K562 (cell line): ENCODE data around the gene HMCES. TPM values are rescaled to one million over a fixed set of nuclear protein-coding genes. Genes with fewer than 3 reads are reported as not detected.

ENCODE experiments used
- ARID2 ChIP-seq: fragments of 450-650 bp; IDR thresholded peaks from 2 replicates; pipeline ENCODE4 v1.6.1; 2017; ENCODE audit warnings: antibody characterized with exemption, mild to moderate bottlenecking
- CXXC5 ChIP-seq: fragments of 250-450 bp; sonication (Bioruptor Pico); IDR thresholded peaks from 2 replicates; pipeline ENCODE4 v1.8.0; 2022; ENCODE audit warnings: inconsistent platforms, mild to moderate bottlenecking, moderate library complexity
- FOSL1 ChIP-seq: fragments of 200-800 bp; sonication (Bioruptor generic); conservative IDR thresholded peaks from 2 replicates; pipeline ENCODE4 v1.6.1; 2016; ENCODE audit warnings: missing genetic modification characterization, missing compliant biosample characterization
- MAFF ChIP-seq: IDR thresholded peaks from 2 replicates; pipeline ENCODE4 v1.6.1; 2012; ENCODE audit warnings: low read length, improper control_type of control experiment
- MAFG ChIP-seq: fragments of 450-650 bp; conservative IDR thresholded peaks from 2 replicates; pipeline ENCODE4 v1.6.1; 2016; ENCODE audit warnings: missing genetic modification characterization, missing compliant biosample characterization
- NR2C2 ChIP-seq, 2 experiments: fragments of 200-800 bp in 1 of 2; sonication (Bioruptor generic) in 1 of 2; sonication (generic) in 1 of 2; formaldehyde crosslinking in 1 of 2; IDR thresholded peaks; 2 replicates each; pipeline versions ENCODE4 v1.6.1 to v1.8.0; 2016 to 2022; ENCODE audit warnings: mild to moderate bottlenecking in 1 of 2, missing compliant biosample characterization in 1 of 2, missing genetic modification characterization in 1 of 2, missing genetic modification reagents in 1 of 2
- PHB2 ChIP-seq: fragments of 450-650 bp; IDR thresholded peaks from 2 replicates; pipeline ENCODE4 v1.6.1; 2017; ENCODE audit warnings: low read depth
- POLR2A ChIP-seq: fragments of 450-650 bp; conservative IDR thresholded peaks from 2 replicates; pipeline ENCODE4 v1.6.1; 2016
- RBM34 ChIP-seq: fragments of 200-400 bp; formaldehyde crosslinking; IDR thresholded peaks from 2 replicates; pipeline ENCODE4 v1.6.1; 2018; ENCODE audit warnings: low read length, borderline replicate concordance; ENCODE audit not compliant: insufficient read depth
- RCOR1 ChIP-seq, 2 experiments: IDR thresholded peaks; 2 replicates each; pipeline ENCODE4 v1.6.1; 2012; ENCODE audit warnings: low read depth in 2 of 2, low read length in 2 of 2, borderline replicate concordance in 1 of 2, improper control_type of control experiment in 1 of 2
- XRCC5 ChIP-seq: fragments of 200-400 bp; formaldehyde crosslinking; IDR thresholded peaks from 2 replicates; pipeline ENCODE4 v1.6.1; 2017; ENCODE audit warnings: low read depth, mild to moderate bottlenecking, low read length
- ZBTB1 ChIP-seq: sonication (generic); formaldehyde crosslinking; IDR thresholded peaks from 2 replicates; pipeline ENCODE4 v1.8.1; 2023; ENCODE audit warnings: missing genetic modification reagents, low read depth, mild to moderate bottlenecking, borderline replicate concordance
- ZZZ3 ChIP-seq: fragments of 450-650 bp; IDR thresholded peaks from 2 replicates; pipeline ENCODE4 v1.6.1; 2016; ENCODE audit warnings: antibody characterized with exemption, mild to moderate bottlenecking, moderate library complexity
- polyA plus RNA-seq, 8 experiments: library from polyadenylated mRNA; depleted of rRNA in 4 of 8; stranded (reverse) in 5 of 8; unstranded in 3 of 8; fragments of >200 nt; fragmentation: Nextera tagmentation in 2 of 8; fragmentation: Illumina TruSeq in 1 of 8; extraction: Ambion mirVana in 2 of 8; extraction: Trizol in 1 of 8; gene quantifications; 2 replicates each; pipeline versions ENCODE4 v1.2.1 to v1.2.3, GENCODE V29; 2011 to 2014; ENCODE audit warnings: inconsistent platforms in 1 of 8, missing spikeins in 1 of 8
- total RNA-seq, 7 experiments: library from RNA; depleted of rRNA in 6 of 7; stranded (reverse); fragments of >200 nt in 6 of 7; fragmentation: Illumina TruSeq in 2 of 7; extraction: Trizol in 2 of 7; gene quantifications; 2 replicates each; pipeline versions ENCODE4 v1.2.1 to v1.2.3, GENCODE V29; 2011 to 2021; ENCODE audit warnings: low replicate concordance in 1 of 7
- TF ChIP-seq, protein P1 (sequence below): sonication (generic); formaldehyde crosslinking; IDR thresholded peaks from 2 replicates; pipeline ENCODE4 v1.8.0; 2022; ENCODE audit warnings: missing genetic modification reagents, mild to moderate bottlenecking, moderate library complexity, borderline replicate concordance
- TF ChIP-seq, protein P2 (sequence below), 2 experiments: fragments of 450-650 bp in 1 of 2; sonication (generic) in 1 of 2; formaldehyde crosslinking in 1 of 2; IDR thresholded peaks in 1 of 2; conservative IDR thresholded peaks in 1 of 2; 2 replicates each; pipeline versions ENCODE4 v1.6.1 to v1.8.1; 2016 to 2023; ENCODE audit warnings: mild to moderate bottlenecking in 2 of 2, moderate library complexity in 2 of 2, inconsistent platforms in 1 of 2, missing genetic modification reagents in 1 of 2
- TF ChIP-seq, protein P3 (sequence below), 3 experiments: IDR thresholded peaks in 2 of 3; conservative IDR thresholded peaks in 1 of 3; 2 replicates each; pipeline ENCODE4 v1.5.1; 2011 to 2012; ENCODE audit warnings: low read length in 3 of 3, mild to moderate bottlenecking in 3 of 3, control low read depth in 2 of 3, improper control_type of control experiment in 1 of 3, inconsistent platforms in 1 of 3, low read depth in 1 of 3, mixed read lengths in 1 of 3, moderate library complexity in 1 of 3; ENCODE audit not compliant: insufficient read depth in 2 of 3
- TF ChIP-seq, protein P4 (sequence below): fragments of 450-650 bp; IDR thresholded peaks from 2 replicates; pipeline ENCODE4 v1.6.1; 2016; ENCODE audit warnings: mild to moderate bottlenecking
- TF ChIP-seq, protein P5 (sequence below), 2 experiments: fragments of 450-650 bp; conservative IDR thresholded peaks; 2 replicates each; pipeline ENCODE4 v1.6.1; 2017; ENCODE audit warnings: mild to moderate bottlenecking in 2 of 2, moderate library complexity in 2 of 2

Gene HMCES
- total and polyA plus RNA-seq, 9 of the 15 experiments (the other 6 are each of a cell fraction or from before 2014, with no cell fraction given) = 18.8 to 45.3 (median 24.8) TPM

DNA sequence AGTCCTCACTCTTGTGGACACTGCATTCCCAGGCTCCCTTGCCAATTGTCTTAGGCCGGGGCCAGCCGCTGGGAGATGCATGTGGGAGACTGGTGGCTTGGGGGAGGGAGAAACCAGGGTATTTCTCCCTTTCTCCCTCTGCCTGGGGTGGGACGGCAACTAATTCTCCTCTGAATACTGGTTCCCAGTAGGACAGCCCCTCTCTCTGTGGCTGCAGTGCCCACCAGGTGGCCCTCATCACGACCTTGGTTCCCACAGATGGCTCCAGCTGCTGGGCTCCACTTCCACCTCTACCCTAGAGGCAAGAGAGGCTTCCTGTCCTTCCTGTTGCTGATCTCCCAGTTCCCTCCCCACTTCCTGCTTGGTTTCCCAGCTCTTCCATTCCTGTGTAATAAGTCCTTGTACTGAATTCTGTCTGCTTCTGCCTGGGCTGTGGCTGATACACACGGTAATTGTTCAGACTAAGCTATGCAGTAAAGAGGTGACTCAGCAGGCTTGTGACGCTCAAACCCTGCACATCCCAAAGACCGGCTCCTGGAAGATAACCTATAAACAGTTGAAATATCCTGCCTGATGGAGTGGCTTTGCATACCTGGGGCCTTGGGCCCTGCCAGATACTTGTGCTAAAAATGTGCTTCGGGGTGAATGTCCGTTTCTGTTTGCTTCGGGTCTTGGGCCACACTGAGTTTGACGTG, 49.6 kb upstream of the HMCES start (continued):
- TF ChIP-seq, protein P1, sequence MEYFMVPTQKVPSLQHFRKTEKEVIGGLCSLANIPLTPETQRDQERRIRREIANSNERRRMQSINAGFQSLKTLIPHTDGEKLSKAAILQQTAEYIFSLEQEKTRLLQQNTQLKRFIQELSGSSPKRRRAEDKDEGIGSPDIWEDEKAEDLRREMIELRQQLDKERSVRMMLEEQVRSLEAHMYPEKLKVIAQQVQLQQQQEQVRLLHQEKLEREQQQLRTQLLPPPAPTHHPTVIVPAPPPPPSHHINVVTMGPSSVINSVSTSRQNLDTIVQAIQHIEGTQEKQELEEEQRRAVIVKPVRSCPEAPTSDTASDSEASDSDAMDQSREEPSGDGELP (CRISPR knock-in tag) = peak; percentile 60
- TF ChIP-seq FOSL1 (tag) = peak; percentile 58
- TF ChIP-seq CXXC5 = peak; percentile 43
- TF ChIP-seq, protein P2, sequence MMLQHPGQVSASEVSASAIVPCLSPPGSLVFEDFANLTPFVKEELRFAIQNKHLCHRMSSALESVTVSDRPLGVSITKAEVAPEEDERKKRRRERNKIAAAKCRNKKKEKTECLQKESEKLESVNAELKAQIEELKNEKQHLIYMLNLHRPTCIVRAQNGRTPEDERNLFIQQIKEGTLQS (IDR thresholded peaks at IDR 0.05) = peak; percentile 45; the same call in 1 of the 2 replicates
- TF ChIP-seq, protein P2 (CRISPR knock-in tag; conservative IDR thresholded peaks at IDR 0.05) = no peak
- TF ChIP-seq MAFG (tag) = peak; percentile 82
- peak; percentile 27; the same call in 1 of the 2 replicates for TF ChIP-seq XRCC5
- 0 out of 2 replicates have a peak, but pooled peaks have one; percentile 13 for TF ChIP-seq ARID2
- TF ChIP-seq ZZZ3 = no peak
- no peak for TF ChIP-seq ZBTB1 (CRISPR knock-in tag)
- no peak for TF ChIP-seq NR2C2 (CRISPR knock-in tag; IDR thresholded peaks at IDR 0.05)
- peak; percentile 41; the same call in 1 of the 2 replicates for TF ChIP-seq NR2C2 (tag; IDR thresholded peaks at IDR 0.05)
- TF ChIP-seq MAFF = peak; percentile 64
- TF ChIP-seq, protein P3, sequence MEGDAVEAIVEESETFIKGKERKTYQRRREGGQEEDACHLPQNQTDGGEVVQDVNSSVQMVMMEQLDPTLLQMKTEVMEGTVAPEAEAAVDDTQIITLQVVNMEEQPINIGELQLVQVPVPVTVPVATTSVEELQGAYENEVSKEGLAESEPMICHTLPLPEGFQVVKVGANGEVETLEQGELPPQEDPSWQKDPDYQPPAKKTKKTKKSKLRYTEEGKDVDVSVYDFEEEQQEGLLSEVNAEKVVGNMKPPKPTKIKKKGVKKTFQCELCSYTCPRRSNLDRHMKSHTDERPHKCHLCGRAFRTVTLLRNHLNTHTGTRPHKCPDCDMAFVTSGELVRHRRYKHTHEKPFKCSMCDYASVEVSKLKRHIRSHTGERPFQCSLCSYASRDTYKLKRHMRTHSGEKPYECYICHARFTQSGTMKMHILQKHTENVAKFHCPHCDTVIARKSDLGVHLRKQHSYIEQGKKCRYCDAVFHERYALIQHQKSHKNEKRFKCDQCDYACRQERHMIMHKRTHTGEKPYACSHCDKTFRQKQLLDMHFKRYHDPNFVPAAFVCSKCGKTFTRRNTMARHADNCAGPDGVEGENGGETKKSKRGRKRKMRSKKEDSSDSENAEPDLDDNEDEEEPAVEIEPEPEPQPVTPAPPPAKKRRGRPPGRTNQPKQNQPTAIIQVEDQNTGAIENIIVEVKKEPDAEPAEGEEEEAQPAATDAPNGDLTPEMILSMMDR (IDR thresholded peaks at IDR 0.05 in 2 of 3, conservative IDR thresholded peaks at IDR 0.05 in 1 of 3; ENCODE audit: insufficient read depth in 2 of 3, low read depth in 1 of 3, low read length in 3 of 3) = peak in 1 of 3 experiments; percentile 26; a peak in 1 of 6 replicates
- no peak for TF ChIP-seq RBM34
- 0 out of 4 replicates have a peak, but pooled peaks of 1 of the 2 experiments have one; percentile 37 for TF ChIP-seq RCOR1 (IDR thresholded peaks at IDR 0.05; ENCODE audit: borderline replicate concordance in 1 of 2, low read depth in 2 of 2, low read length in 2 of 2)
- TF ChIP-seq, protein P4, sequence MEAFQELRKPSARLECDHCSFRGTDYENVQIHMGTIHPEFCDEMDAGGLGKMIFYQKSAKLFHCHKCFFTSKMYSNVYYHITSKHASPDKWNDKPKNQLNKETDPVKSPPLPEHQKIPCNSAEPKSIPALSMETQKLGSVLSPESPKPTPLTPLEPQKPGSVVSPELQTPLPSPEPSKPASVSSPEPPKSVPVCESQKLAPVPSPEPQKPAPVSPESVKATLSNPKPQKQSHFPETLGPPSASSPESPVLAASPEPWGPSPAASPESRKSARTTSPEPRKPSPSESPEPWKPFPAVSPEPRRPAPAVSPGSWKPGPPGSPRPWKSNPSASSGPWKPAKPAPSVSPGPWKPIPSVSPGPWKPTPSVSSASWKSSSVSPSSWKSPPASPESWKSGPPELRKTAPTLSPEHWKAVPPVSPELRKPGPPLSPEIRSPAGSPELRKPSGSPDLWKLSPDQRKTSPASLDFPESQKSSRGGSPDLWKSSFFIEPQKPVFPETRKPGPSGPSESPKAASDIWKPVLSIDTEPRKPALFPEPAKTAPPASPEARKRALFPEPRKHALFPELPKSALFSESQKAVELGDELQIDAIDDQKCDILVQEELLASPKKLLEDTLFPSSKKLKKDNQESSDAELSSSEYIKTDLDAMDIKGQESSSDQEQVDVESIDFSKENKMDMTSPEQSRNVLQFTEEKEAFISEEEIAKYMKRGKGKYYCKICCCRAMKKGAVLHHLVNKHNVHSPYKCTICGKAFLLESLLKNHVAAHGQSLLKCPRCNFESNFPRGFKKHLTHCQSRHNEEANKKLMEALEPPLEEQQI = no peak
- TF ChIP-seq, protein P5, sequence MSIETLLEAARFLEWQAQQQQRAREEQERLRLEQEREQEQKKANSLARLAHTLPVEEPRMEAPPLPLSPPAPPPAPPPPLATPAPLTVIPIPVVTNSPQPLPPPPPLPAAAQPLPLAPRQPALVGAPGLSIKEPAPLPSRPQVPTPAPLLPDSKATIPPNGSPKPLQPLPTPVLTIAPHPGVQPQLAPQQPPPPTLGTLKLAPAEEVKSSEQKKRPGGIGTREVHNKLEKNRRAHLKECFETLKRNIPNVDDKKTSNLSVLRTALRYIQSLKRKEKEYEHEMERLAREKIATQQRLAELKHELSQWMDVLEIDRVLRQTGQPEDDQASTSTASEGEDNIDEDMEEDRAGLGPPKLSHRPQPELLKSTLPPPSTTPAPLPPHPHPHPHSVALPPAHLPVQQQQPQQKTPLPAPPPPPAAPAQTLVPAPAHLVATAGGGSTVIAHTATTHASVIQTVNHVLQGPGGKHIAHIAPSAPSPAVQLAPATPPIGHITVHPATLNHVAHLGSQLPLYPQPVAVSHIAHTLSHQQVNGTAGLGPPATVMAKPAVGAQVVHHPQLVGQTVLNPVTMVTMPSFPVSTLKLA (conservative IDR thresholded peaks at IDR 0.05) = no peak
- no peak for TF ChIP-seq PHB2
- 0 out of 2 replicates have a peak, but pooled peaks have one; percentile 40 for TF ChIP-seq POLR2A
